GM10248 (cell line): ENCODE data around the gene IRX1.

Experiments
- CTCF ChIA-PET: fragments of 300-600 bp; sonication (Branson Sonifier 250); formaldehyde crosslinking; extraction: SDS; loops from one replicate; lab custom pipeline; 2021; ENCODE audit warnings: antibody characterized with exemption; lab: Yijun Ruan, JAX
- POLR2A ChIA-PET: fragments of 350-650 bp; sonication (Branson Sonifier 250); formaldehyde crosslinking; extraction: SDS; loops from one replicate; lab custom pipeline; 2020; ENCODE audit warnings: antibody characterized with exemption; lab: Yijun Ruan, JAX
- DNase-seq: peaks from one replicate; pipeline ENCODE4 v3.0.0; 2012; ENCODE audit errors: extremely low spot score
- TF ChIP-seq, protein P1 (sequence below): IDR thresholded peaks from 2 replicates; pipeline ENCODE4 v1.5.1; 2012; ENCODE audit warnings: mild to moderate bottlenecking, low read depth; ENCODE audit errors: extremely low read depth, missing control alignments, control extremely low read depth

IRX1 gene

DNA sequence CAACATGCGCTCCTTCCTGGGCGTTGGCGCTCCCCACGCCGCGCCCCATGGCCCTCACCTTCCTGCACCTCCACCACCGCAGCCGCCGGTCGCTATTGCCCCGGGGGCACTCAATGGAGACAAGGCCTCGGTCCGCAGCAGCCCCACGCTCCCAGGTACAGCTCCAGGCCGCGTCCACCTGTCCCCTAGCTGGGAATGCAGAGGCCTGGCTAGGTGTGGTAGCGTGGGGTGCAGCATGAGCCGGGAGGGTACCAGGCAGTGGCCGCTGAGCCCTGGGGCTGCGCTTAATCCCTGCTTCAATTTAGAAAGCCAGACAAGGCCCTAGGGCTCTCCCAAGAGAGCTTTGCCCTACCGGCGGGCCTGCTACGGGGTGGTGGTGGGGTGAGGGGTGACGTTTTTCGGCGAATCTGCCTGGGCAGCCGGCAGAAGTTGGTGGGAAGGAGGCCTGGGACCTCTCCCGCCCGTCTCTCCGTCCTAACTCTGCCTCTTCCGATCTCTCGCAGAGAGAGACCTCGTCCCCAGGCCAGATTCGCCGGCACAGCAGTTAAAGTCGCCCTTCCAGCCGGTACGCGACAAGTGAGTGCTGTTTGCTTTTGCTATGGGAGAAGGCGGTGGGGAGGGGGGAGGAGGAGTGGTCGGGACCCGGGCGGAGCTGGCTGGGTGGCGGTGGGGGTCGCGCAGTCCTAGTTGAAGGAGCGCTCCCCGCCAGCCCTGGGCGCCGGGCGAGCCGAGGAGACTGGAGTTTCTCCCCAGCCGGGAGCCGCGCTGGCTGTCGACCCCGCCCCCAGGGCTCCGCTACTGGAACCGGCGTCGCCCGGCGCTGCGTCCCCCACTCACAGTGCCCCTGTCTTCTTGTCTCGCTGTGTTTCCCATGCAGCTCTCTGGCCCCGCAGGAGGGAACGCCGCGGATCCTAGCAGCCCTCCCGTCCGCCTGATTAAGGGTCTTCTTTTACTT is 4.8 kb downstream of the IRX1 start:
- ChIA-PET POLR2A (no interaction called here), CTCF (no interaction called here)
- no peak for DNase-seq
- TF ChIP-seq, protein P1, sequence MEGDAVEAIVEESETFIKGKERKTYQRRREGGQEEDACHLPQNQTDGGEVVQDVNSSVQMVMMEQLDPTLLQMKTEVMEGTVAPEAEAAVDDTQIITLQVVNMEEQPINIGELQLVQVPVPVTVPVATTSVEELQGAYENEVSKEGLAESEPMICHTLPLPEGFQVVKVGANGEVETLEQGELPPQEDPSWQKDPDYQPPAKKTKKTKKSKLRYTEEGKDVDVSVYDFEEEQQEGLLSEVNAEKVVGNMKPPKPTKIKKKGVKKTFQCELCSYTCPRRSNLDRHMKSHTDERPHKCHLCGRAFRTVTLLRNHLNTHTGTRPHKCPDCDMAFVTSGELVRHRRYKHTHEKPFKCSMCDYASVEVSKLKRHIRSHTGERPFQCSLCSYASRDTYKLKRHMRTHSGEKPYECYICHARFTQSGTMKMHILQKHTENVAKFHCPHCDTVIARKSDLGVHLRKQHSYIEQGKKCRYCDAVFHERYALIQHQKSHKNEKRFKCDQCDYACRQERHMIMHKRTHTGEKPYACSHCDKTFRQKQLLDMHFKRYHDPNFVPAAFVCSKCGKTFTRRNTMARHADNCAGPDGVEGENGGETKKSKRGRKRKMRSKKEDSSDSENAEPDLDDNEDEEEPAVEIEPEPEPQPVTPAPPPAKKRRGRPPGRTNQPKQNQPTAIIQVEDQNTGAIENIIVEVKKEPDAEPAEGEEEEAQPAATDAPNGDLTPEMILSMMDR, result no peak

DNA sequence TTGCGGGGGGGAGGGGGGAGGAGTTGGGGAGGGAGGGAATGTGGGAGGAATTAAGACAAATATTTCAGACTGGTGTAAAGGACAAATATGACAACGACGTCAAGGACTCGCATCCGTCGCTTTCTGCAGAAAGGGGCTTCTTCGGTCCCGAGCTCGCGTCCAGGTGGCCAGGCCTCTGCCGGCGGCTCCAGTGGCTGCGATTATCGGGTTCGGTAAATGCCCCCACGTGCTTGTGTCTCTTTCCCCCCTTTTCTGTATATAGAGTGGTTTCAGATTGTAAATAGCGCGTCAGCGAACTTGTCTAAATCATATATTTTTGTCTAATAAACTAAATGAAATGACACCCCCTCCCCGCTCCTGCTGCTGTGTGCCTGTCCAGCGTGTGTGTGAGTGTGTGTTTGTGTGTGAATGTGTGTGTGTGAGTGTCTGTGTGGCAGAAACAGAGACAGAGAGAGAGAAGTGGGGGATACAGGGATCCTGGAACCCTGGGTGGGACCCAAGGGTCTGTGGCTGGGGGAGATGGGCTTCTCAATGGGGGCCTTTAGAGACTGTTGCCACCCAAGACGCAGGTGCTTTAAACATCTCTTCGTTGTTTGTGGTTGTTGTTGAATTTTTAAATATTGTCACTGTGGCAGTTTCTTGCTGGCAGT is 5.6 kb downstream of the IRX1 start:
- POLR2A ChIA-PET, result no interaction called here
- TF ChIP-seq, protein P1, result no peak
- CTCF ChIA-PET, result no interaction called here
- no peak for DNase-seq

DNA sequence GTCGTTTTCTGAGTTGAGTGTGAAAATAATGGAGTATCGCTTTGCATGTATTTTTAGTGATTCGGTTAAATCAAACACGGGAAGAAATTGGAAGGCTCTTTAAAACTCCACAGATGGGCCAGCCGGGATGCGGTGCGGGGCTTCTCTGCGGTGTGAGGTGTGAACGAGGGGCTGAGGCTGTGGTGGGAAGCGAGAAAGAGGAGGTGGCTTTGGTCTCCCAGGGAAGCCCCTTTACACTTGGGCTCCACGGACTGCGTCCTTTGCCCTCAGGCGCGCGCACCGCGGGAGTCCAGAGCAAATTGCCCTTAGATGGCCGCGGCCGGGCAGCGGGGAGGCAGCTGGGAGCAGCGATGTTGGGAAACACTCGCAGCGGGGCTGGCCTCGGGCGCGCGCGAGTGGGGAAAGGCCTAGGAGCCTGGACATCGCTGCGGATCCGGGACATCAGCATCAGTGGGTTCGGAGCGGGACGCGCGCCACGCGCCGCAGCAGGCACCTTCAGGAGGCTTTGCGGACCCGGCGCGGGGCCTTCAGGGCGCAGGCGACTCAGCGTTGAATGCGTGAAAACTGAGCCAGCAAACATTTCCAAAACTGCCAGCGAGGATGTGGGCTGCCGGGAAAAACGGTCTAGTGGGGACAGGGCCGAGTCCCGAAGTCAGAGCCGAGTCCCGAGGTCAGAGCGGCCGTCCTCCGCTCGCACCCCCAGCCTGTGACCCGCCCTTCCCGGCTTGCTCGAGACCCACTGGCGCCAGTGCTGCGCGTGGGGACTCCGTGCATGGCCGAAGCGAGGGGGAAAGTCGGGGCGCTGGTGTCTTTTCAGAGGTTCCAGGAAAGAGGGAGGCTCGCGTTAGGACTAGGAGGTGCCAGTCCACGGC is 6.5 kb downstream of the IRX1 start:
- ChIA-PET POLR2A (no interaction called here), CTCF (no interaction called here)
- DNase-seq, result no peak
- TF ChIP-seq, protein P1, result no peak

DNA sequence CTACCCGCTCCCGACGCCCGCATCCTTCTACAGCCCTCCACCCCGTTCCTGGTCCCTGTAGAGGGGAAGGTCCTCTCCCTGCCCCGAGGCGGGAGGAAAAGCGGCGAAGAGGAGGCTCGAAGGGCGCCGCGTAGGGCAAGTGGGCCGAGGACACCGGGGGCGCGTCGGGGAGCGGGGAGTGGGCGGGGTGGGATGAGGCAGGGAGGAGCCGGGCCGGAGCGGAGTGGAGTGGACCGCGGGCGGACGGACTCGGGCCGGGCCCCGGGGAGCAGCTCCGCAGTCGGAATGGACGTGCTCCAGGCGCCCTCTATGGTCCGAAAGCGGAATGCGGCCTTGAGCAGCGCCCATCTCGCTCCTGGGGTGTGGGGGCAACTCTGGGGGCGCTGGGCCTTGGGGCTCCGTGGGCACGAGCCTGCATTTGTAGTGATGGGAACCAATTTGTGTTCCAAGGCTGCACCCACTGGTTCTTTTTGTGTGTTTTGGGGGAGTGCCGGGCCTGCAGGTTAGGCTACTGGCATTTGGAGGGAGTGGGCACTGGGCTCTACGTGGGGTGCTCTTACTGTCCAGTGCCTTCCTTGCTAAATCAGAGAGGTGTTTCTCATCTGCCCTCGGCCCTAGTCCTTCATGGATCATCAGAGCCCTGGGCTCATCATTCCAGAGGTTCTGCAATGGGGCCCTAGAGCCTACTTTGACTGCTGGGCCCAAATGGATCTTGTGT is 7.3 kb downstream of the IRX1 start:
- ChIA-PET POLR2A (no interaction called here), CTCF (no interaction called here)
- DNase-seq, result no peak
- TF ChIP-seq, protein P1, result no peak

DNA sequence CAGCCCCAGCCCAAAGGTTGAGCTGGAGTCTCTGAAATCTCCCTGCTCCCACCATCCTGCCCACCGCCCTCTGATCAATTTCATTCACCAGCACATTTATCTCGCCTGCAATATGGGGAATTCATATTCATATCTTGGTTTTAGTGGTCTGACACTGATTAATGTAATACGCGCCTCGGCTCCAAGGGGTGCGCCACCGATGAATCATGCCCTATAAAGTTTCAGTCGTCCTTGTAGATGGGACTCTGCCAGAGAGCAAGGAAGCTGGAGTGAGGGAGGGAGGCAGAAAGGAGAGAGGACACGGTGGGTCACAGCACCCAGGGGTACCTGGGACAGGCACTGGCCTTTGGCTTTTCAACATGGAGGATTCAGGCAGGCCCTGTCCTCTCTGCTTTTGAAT is 8.9 kb downstream of the IRX1 start:
- ChIA-PET POLR2A (no interaction called here), CTCF (no interaction called here)
- TF ChIP-seq, protein P1, result no peak
- DNase-seq, result no peak
